K562 (cell line): ENCODE measurements around the gene RNPEPL1.

Experiments used
- CTCF ChIP-seq, 3 experiments: IDR thresholded peaks in 2 of 3; conservative IDR thresholded peaks in 1 of 3; 2 replicates each; pipeline ENCODE4 v1.5.1; 2011 to 2012; ENCODE audit warnings: low read length in 3 of 3, mild to moderate bottlenecking in 3 of 3, control low read depth in 2 of 3, improper control_type of control experiment in 1 of 3, inconsistent platforms in 1 of 3, low read depth in 1 of 3, mixed read lengths in 1 of 3, moderate library complexity in 1 of 3; ENCODE audit not compliant: insufficient read depth in 2 of 3
- DPF2 ChIP-seq: fragments of 450-650 bp; IDR thresholded peaks from 2 replicates; pipeline ENCODE4 v1.6.1; 2016
- HDAC2 ChIP-seq: fragments of 450-650 bp; IDR thresholded peaks from 2 replicates; pipeline ENCODE4 v1.6.1; 2016; ENCODE audit warnings: mild to moderate bottlenecking
- NBN ChIP-seq: fragments of 450-650 bp; IDR thresholded peaks from 2 replicates; pipeline ENCODE4 v1.6.1; 2016; ENCODE audit warnings: low read depth, mild to moderate bottlenecking
- ZNF174 ChIP-seq: fragments of 250-450 bp; sonication (Bioruptor Pico); IDR thresholded peaks from 2 replicates; pipeline ENCODE4 v1.4.0; 2020; ENCODE audit warnings: mild to moderate bottlenecking

- TF ChIP-seq HDAC2 (no peak), CTCF (IDR thresholded peaks at IDR 0.05 in 2 of 3, conservative IDR thresholded peaks at IDR 0.05 in 1 of 3; ENCODE audit: insufficient read depth in 2 of 3, low read depth in 1 of 3, low read length in 3 of 3) (no peak), NBN (no peak), DPF2 (no peak), ZNF174 (CRISPR knock-in tag) (no peak)
Measured at GRCh38 chr2:240524963-240525718, 43.1 kb upstream of the RNPEPL1 start.
